Measurements from ENCODE around the gene MCOLN2. TPM values are rescaled to one million over a fixed set of nuclear protein-coding genes. Genes with fewer than 3 reads are reported as not detected.
A peak's percentile ranks its signal among the peaks of the same experiment; 100 is the strongest.

MCOLN2 gene
- total RNA-seq, 1 donor from 2014 or later, result 1.8 TPM

DNA sequence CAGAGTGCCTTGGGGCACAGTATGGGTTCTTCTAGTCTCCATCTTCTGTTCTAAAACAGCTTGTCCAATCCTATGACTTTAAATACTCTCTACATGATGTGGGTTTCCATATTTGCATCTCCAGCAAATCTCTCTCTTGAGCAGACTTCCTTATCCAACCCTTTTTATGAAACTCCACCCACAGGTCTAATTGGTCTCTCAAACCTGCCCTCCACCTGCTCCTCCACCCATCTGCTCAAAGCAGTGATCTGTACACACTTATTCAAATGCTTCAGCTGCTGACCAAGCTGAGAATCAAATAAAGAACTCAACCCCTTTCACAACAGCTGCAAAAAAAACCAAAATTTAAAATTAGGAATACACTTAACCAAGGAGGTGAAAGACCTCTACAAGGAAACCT lies 11.5 kb downstream of the MCOLN2 start:
- no peak for DNase-seq

DNA sequence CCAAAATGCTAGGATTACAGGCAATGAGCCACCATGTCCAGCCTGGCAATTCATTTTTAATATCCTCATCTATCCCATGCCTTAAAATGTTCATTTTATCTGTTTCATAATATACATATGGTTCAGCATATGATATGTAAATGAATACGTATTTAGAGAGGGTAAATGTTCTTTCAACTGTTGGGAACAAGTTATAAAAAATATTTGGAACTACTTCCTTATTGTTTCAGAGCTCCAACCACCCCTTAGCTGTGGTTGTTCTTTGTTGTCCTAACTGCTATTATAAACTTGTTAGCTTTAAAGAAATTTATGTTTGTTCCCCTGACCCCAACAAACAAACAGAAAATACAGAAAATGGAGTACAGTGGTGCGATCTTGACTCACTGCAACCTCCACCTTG lies 14.5 kb downstream of the MCOLN2 start:
- no peak for DNase-seq

DNA sequence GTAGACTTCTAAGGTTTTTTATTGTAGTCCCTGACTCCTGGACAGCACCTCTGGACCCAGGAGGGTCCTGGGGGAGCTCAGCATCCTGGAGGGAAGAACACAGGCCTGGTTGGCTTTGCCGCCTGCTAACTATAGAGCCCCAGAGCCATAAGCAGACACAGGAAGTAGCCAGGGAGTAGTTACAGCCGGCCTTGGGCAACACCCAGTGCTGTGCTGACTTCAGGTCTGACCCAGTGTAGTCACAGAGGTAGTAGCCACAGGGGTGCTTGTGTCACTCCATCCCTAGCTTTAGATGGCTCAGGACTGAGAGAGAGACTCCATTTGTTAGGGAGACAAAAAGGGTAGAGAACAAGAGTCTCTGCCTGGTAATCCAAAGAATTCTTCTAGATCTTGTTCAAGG lies 21.9 kb downstream of the MCOLN2 start:
- no peak for DNase-seq

DNA sequence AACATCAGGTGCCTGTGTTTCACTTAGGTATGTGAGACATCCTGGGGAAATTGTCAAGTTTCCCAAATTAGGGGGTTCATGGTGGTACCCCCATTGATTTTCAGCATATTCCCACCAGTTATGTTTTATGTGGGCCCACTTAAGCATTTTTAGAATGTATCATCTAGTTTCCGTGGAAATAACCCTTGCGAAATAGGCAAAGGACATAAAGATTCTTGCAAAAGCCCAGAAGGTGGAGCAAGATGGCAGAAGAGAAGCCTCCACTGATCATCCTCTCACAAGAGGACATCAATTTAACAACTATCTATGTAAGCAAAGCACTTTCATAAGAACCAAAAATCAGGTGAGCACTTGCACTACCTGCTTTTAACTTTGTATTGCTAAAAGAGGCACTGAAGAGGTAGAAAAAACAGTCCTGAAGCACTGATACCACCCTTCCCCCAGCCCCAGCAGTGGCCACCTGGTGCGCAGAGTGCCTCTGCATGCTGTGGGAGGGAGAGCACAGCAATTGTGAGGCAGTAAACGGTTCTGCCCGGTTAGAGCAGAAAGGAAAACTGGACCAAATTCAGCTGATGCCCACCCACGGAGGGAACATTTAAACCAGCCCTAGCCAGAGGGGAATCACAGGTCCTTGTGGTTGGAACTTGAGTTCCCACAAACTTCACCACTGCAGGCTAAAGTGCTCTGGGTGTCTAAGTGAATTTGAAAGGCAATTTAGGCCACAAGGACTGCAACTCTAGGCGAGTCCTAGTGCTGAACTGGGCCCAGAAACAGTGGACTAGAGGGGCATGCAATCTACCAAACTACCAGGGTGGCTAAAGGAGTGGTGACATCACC lies 23.2 kb downstream of the MCOLN2 start:
- DNase-seq, result no peak

DNA sequence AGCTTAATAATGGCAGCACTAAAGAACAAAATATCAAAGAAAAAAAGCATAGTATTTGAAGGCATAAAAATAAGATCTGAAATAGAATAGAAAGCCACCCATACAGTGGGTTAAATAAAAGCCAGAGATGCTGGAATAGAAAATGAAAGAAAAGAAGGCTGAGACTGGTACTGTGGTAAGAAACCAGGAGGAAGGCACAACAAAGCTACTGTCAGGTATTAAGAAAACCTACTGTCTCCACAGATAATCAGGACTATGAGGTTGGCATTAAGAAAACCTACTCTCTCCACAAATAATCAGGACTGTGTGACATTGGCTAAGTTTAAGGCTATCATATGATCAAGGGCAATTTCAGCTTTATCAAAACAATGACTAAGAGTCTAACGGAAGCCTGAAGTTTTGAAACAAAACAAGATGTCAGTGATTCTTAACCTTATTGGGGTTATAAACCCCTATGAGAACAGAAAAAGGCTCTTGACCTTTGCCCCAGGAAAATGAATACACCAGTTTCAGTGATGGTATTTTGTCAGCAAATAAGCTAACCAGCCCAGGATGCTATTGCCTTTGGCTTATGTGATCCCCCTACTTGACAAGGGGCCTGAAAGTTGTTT lies 24.4 kb downstream of the MCOLN2 start:
- no peak for DNase-seq

DNA sequence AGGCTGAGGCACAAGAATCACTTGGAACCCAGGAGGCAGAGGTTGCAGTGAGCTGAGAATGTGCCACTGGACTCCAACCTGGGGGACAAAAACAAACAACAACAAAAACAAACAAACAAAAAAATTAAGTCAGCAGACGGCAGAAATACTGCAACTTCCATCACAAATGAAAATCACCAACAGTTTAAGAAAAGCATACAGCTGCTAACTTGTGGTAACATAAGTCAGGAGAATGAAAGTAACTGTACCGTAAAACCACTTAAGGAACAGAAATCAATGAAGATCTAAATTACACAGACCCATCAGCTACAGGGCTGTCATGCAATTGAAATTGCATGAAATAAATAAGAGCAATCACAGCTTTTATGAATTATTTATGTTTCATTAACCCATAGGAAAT lies 25.0 kb downstream of the MCOLN2 start:
- DNase-seq, result no peak

DNA sequence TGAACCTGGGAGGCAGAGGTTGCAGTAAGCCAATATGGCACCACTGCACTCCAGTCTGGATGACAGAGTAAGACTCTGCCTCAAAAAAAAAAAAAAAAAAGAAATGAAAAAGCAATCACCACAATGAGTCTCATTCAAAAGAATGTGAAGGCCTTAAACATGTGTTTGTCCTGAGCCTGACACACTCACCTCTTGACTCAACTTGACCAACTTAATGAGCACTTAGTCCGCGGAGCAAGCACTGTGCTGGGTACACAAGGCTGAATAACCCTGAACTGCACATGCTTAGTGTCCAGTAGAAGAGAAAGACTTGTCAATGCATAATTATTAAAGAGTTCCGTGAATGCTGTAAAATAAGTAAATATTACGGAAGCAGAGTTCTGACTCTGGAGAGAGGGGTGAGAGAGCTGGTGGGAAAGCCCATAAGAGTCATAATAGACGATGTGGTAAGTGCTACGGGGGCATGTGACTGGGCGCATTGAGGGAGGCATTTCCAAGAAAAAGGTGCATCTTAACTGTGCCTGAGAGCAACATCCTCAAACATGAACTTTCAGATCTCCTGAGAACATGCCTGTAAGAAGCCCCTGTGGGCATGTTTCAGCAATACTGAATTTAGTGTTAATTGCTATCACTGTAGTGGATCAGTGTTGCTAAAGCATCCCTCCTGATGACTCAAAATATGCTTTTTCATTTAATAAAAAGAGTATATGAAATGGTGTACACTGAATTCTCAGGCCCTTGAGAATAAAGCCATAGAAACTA lies 27.2 kb downstream of the MCOLN2 start:
- DNase-seq, result no peak

DNA sequence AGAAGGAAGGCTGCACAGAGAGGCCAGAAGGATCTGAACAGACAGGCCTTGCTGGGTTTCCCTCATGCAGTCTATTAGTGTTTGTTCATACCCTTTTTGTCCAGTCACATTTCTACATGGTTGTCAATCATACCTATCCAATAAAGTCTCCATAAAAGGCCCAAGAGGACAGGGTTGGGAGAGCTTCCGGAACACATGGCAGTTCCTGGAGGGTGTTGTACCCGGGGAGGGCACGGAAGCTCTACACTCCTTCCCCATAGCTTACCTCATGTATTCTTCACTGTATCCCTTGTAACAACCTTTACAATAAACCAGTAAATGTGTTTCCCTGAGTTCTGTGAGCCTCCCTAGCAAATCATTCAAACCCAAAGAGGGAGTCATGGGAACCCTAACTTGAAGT lies 28.0 kb downstream of the MCOLN2 start:
- no peak for DNase-seq

DNA sequence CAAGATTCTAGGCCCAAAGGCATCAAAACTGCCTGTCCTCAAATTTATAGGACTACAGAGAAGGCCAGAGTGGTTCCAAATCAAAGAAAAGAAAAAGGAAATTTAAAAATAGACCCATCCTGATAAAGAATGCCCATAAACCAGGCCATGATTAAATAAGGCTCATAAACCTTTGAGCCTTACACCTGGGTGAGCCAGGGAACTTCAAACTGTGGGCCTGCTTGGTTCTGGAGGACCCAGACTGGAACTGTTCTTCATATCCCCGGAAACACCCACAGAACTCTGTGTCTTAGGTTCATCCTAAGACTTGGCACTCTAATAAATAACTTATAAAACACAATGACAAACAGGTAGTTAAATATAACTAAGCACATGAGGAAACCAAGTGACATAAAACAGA lies 28.8 kb downstream of the MCOLN2 start:
- DNase-seq, result no peak

DNA sequence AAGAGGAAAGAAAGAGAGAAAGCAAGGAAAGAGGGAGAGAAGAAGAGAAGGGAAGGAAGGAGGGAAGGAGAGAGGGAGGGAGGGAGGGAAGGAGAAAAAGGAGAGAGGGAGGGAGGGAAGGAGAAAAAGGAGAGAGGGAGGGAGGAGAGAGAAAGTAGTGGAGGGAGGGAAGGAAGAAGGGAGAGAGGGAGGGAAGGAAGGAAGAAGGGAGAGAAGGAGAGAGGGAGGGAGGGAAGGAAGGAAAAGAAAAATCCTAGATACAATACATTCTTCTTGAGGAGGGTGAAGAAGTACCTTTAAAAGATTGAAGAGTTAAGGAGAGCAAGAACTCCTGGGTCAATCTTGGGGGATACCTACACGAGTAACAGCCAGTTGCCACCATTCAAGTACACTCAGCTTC lies 29.2 kb downstream of the MCOLN2 start:
- DNase-seq, result no peak

DNA sequence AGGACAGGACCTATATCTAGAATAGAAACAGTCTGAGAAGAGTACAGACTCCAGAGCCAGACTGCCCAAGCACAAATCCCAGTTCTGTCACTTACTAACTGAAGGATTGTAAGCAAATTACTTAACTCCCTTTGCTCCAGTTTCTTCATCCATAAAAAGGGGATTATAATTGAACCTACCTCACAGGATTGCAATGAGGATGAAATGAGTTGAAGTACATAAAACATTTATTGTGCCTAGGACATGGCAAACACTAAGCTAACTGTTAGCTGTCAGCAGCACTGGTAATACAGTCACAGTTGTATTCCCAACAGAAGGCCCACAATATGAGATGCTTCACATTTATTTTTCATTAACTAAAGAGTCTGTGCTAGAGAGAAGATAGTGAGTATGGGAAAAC lies 33.9 kb downstream of the MCOLN2 start:
- DNase-seq, result no peak

DNA sequence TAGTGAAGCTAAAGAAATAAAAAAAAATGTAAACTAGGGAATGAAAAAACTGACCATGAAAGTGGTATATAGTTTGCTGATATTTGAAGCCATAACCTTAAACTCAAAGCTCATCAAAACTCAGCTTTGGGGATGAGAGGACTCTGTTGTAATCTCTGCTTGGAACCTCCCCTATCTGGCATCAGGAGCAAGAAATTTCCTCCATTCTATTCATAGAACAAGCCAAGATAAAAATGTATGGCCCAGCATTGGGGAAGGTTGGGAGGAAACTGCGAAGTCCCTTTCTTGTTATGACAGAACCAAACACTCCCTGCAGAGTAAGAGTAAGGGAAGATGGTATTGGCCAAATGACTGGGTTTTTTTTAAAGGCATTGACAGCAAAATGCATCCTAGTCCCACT lies 35.6 kb downstream of the MCOLN2 start:
- no peak for DNase-seq

DNA sequence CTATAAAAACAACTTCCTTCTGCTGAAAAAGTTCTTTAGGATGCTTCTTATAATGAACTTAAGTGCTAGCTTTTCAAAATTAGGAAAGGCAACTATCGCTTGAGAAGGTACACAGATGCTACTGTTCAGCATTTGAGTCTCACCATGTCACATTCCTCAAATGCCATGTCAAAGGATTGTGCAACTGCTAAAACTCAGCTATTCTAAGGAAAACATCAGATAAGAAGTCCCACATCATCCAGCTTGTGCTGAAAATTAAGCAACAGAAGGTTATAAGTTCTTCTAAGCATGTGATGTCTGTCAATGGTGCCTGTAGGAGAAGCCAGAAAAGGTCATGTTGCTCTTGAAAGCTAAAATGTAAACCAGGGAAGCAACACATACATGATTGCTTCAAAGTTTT lies 36.5 kb downstream of the MCOLN2 start:
- no peak for DNase-seq

DNA sequence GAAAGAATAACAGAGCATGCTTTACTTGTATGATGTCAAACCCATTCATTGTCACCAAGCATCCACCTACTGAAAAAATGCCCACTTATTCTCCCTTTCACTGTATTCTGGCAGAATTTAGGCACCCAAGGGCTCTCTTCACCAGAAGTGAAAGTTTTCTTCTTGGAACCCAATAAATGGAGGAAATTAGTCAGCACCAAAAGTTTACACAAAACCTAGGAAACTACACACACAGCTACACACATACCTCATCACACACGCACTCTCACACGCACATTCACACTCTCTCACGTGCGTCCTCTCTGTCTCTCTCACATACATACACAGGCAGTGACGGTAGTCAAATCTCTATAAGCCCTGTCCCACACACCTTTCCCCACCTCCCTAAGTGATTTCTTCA lies 37.6 kb downstream of the MCOLN2 start:
- DNase-seq, result no peak

DNA sequence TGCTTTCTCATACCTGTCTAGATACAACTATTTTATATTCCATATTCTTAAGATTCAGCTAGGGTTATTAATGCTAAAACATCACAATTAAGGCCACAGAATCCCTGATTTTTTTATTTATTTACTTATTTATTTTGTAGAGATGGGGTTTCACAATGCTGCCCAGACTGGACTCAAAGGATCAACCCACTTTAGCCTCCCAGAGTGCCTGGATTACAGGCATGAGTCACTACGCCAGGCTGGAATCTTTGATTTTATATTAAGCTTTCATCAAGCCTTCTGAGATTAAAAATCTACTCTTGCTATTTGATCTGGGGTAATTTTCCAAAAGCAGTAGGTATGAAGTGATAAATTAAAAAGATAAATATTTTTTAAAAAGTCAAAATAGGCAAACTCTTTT lies 38.9 kb downstream of the MCOLN2 start:
- no peak for DNase-seq

DNA sequence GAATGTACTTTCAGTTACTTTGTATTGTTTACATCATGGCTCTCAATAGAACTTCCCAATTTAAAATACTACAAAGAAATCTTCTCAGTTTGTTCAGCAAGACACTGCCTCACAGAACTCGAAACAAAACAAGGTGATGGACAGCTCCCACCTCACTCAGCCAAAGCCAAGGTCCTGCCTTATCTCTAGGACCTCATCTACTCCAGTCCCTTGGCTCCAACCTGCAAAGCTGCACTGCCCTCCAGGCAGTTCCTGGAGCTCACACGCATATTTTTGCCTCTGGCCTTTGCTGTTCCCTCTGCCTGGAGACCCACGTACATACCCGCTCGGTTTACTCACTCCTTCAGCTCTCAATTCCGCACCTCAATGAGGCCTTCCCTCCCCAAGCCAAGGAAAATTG lies 40.3 kb downstream of the MCOLN2 start:
- DNase-seq, result no peak

DNA sequence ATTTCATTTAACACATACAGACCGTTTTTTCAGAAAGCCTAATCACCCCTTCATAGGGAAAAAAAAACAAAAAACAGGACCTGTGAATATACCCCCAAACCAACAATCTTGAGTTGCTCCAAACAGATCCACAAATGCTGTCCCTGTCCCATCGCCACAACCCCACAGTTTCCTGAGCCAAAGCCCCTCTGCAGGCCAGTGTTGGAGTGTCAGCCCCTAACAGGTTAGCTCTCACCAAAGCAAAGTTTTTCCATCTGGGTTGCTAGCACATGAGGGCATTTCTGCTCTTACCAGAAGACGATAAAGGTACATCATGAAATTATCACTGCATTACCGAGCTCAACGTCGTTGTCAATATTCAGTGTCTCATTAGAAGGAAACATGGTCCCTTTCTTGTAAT lies 40.8 kb downstream of the MCOLN2 start:
- no peak for DNase-seq

DNA sequence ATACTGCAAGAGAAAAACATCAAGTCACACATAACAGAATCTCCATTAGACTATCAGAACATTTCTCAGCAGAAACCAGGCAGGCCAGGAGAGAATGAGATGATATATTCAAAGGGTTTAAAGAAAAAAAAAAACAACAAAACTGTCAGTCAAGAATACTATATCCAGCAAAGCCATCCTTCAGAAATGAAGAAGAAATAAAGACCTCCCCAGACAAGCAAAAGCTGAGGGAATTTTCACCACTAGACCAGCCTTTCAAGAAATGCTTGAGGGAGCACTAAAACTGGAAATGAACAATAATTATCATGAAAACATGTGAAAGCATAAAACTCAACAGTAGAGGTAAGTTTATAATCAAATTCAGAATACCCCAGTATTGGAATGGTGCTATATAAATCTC lies 47.2 kb downstream of the MCOLN2 start:
- DNase-seq, result no peak

DNA sequence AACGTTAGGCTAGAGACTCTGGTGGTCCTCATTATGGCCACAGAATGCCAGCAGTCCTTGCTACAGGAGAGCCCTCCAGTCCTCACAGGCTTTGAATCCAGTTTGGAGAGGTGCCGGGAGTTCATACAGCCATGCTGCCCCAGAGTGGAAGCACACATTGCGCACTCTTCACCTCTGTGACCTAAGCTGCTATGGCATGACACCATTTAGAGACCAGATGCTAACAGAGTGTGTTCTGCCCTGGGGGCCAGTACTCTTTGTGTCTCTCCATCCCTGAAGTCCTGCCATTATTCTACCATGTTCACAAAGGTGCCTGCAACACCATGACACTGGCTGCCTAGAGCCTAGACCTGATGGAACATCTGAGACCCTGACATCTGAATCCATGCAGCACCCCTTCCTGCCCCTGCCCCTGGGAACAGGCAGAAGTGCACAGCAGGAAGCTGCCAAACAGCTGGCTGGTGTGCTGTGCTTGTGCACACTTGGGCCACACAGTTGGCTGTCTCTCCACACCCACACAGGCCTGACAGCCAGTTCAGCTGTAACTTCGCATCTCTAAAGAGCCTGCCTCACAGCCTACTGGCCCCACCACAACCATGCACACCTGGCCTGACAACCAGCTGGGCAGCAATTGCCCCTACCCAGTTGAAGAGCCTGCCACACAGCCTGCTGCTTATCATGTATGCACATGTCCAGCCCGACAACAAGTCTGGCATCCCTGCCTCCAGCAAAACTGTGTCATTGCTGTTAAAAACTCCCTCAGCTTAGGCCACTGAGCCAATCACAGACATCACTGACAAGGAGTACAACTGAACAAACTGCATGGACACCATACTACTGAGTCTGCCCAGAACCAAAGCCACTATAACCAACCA lies 49.1 kb downstream of the MCOLN2 start:
- DNase-seq, result no peak

DNA sequence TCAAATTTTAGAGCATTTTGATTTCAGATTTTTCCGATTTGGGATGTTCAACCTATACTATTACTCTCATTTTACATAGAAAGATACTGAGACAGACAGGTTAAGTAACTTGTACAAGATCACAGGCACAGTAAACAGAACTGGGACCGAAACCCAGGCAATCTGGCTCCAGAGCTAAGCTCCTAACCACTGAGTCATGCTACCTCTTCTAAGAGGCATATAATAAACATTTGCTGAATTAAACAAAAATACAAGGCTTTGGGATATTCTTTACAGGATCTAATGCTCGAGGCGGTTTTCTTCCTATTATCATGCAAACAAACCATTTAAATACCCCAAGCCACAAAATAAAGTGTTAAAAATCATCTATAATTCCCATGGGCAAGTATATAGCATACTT lies 50.3 kb downstream of the MCOLN2 start:
- DNase-seq, result no peak

DNA sequence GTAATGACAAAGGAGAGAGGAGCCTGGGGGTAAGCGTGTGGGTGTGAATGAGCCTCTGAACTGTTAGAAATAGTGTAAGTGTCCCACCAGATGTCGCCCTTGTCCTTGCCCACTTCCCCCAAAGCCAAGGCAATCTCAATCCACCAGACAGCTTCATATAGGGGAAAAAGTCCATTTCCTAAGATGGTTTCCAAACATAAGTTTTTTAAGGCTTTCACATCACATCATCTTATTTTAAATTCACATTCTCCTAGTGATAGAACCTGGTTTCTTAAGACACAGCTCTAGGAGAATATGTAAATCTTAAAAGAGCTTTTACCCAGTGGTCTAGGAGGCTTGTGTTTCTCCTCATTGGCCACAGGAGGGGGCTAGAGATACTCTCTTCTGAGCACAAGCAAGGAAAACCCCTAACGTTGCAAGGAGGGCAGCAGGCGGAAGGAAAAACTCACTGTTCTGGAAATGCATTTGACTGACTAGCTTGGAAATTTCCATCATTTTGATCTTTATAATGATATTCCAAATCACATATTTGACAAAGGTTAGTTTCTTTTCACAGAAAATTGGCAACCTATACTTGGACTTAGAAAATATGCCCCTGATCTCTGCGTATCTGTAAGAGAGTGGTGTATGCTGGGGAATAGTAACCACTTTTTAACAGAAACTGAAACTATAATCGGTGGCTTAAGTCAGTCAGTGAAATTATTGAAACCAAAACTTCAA lies 52.0 kb downstream of the MCOLN2 start:
- DNase-seq, result peak; percentile 95

DNA sequence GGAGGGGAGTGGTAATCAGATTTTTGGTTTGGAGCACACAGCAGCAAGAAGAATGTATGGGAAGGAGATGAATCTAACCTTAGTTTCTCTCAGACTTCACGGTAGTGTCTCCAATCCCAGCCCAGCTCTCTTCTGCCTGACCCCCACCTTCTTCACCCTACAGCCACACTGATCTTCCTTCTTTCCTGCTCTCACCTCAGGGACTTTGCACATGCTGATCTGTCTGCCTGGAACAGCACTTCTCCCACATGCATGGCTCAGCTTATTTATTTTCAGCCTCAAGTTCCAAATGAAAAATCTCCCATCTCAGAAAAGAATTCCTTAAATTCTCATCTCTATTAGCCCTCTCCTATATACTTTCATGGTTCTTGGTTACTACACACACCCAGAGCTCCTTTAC lies 55.1 kb downstream of the MCOLN2 start:
- DNase-seq, result no peak
